Measurements from ENCODE around the gene NEO1. TPM values are rescaled to one million over a fixed set of nuclear protein-coding genes. Genes with fewer than 3 reads are reported as not detected.

The NEO1 gene
- polyA plus RNA-seq, 1 donor (not counting 4 experiments of a cell fraction or from before 2014, with no cell fraction given), result 4.4 TPM

DNA sequence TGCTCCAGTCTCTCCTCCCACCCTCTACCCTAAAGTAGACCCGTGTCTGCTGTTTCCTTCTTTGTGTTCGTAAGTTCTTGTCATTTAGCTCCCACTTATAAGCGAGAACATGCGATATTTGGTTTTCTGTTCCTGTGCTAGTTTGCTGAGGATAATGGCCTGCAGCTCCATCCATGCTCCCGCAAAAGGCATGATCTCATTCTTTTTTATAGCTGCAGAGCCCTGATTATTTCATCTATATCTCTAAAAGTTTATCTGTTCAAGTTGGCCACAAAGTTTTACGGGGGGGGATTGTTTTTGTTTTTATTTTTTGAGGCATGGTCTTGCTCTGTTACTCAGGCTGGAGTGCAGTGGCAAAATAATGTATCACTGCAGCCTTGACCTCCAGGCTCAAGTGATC lies 4.4 kb upstream of the NEO1 start:
- no peaks in the 10 kb centered on the region for H3K9me1 ChIP-seq (ENCODE audit: control insufficient read depth, extremely low read depth, insufficient read depth, low read length)
- H3K4me3 ChIP-seq (ENCODE audit: control insufficient read depth in 2 of 3, extremely low read depth in 1 of 3, insufficient read depth in 2 of 3, low read depth in 1 of 3, low read length in 3 of 3), result no peak overlapping the region
- H3K36me3 ChIP-seq (ENCODE audit: control insufficient read depth in 2 of 2, extremely low read depth in 1 of 2, insufficient read depth in 2 of 2, low read length in 2 of 2), result no peaks in the 10 kb centered on the region
- FAIRE-seq, result no peak
- no peaks in the 10 kb centered on the region for H3K79me2 ChIP-seq (ENCODE audit: control insufficient read depth, insufficient read depth, low read length)
- DNase-seq (ENCODE audit: low read depth, low spot score), result no peak
- dilution Hi-C loops (cut with MboI; ENCODE audit: extremely low pct_ligation_motif_present, low sequenced_read_pairs), result no loop called here
- no peak overlapping the region for H3K27ac ChIP-seq (ENCODE audit: control insufficient read depth, insufficient read depth, low read length)
- peaks cover 7% of the 10 kb centered on the region for H3K27me3 ChIP-seq (ENCODE audit: control insufficient read depth, extremely low read depth, insufficient read depth, low read length)
- TF ChIP-seq EZH2 (IDR thresholded peaks at IDR 0.05; ENCODE audit: low read length), result no peak
- TF ChIP-seq, protein P1, sequence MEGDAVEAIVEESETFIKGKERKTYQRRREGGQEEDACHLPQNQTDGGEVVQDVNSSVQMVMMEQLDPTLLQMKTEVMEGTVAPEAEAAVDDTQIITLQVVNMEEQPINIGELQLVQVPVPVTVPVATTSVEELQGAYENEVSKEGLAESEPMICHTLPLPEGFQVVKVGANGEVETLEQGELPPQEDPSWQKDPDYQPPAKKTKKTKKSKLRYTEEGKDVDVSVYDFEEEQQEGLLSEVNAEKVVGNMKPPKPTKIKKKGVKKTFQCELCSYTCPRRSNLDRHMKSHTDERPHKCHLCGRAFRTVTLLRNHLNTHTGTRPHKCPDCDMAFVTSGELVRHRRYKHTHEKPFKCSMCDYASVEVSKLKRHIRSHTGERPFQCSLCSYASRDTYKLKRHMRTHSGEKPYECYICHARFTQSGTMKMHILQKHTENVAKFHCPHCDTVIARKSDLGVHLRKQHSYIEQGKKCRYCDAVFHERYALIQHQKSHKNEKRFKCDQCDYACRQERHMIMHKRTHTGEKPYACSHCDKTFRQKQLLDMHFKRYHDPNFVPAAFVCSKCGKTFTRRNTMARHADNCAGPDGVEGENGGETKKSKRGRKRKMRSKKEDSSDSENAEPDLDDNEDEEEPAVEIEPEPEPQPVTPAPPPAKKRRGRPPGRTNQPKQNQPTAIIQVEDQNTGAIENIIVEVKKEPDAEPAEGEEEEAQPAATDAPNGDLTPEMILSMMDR (optimal IDR thresholded peaks at IDR 0.05 in 1 of 3, IDR thresholded peaks at IDR 0.05 in 1 of 3, conservative IDR thresholded peaks at IDR 0.05 in 1 of 3; ENCODE audit: extremely low read depth in 1 of 3, insufficient read depth in 2 of 3, low read length in 3 of 3), result no peak
- no peaks in the 10 kb centered on the region for H4K20me1 ChIP-seq (ENCODE audit: control insufficient read depth, extremely low read depth, insufficient read depth, low read length)
- H3K9ac ChIP-seq (ENCODE audit: control insufficient read depth, extremely low read depth, insufficient read depth, low read length), result no peak overlapping the region
- no peaks in the 10 kb centered on the region for H3K9me3 ChIP-seq (ENCODE audit: control insufficient read depth, low read depth, low read length)
- H3K4me2 ChIP-seq (ENCODE audit: control insufficient read depth, extremely low read depth, insufficient read depth, low read depth, low read length), result no peak overlapping the region
- H3K4me1 ChIP-seq (ENCODE audit: control insufficient read depth, extremely low read depth, insufficient read depth, low read length), result no peaks in the 10 kb centered on the region
- no peak overlapping the region for H2AFZ ChIP-seq (ENCODE audit: control insufficient read depth, low read length)

DNA sequence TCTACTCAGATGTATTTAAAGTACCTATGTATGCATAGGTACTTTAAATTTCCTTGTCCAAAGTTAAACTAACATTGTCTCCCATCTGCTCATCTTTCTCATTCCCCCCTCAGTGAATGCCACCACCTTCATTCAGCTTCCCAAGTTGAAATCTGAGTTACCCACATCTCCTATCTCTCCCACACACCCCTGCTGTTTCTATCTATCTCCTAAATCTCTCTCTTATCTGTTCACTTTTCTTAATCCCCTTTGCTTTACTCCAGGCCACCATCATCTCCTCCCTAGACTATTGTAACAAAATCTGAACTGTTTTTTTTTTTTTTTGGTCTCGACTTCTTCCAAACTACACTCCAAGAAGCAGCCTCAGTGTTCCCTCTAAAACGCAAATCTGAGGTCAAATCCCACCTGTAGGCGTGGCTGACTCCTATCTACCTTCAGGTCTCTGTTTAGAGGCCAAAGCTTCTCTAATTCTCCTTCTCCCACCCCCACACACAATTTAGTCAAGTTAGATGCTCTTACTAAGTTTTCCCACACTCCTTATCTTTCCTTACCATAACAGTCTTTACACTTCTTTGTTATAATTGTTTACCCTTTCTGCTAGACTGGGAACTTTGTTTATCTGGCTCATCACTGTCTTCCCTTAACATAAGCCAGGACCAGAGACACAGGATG lies 3.5 kb upstream of the NEO1 start:
- Histone ChIP-seq H3K9me1 (ENCODE audit: control insufficient read depth, extremely low read depth, insufficient read depth, low read length) (no peaks in the 10 kb centered on the region), H3K79me2 (ENCODE audit: control insufficient read depth, insufficient read depth, low read length) (no peaks in the 10 kb centered on the region), H3K4me2 (ENCODE audit: control insufficient read depth, extremely low read depth, insufficient read depth, low read depth, low read length) (no peak overlapping the region), H3K9ac (ENCODE audit: control insufficient read depth, extremely low read depth, insufficient read depth, low read length) (no peak overlapping the region), H4K20me1 (ENCODE audit: control insufficient read depth, extremely low read depth, insufficient read depth, low read length) (no peaks in the 10 kb centered on the region), H2AFZ (ENCODE audit: control insufficient read depth, low read length) (no peak overlapping the region), H3K4me1 (ENCODE audit: control insufficient read depth, extremely low read depth, insufficient read depth, low read length) (peaks cover 8% of the 10 kb centered on the region), H3K9me3 (ENCODE audit: control insufficient read depth, low read depth, low read length) (no peaks in the 10 kb centered on the region), H3K36me3 (ENCODE audit: control insufficient read depth in 2 of 2, extremely low read depth in 1 of 2, insufficient read depth in 2 of 2, low read length in 2 of 2) (no peaks in the 10 kb centered on the region), H3K27ac (ENCODE audit: control insufficient read depth, insufficient read depth, low read length) (no peak overlapping the region), H3K4me3 (ENCODE audit: control insufficient read depth in 2 of 3, extremely low read depth in 1 of 3, insufficient read depth in 2 of 3, low read depth in 1 of 3, low read length in 3 of 3) (no peak overlapping the region), H3K27me3 (ENCODE audit: control insufficient read depth, extremely low read depth, insufficient read depth, low read length) (peaks cover 7% of the 10 kb centered on the region)
- no peak for DNase-seq (ENCODE audit: low read depth, low spot score)
- TF ChIP-seq, protein P1 (optimal IDR thresholded peaks at IDR 0.05 in 1 of 3, IDR thresholded peaks at IDR 0.05 in 1 of 3, conservative IDR thresholded peaks at IDR 0.05 in 1 of 3; ENCODE audit: extremely low read depth in 1 of 3, insufficient read depth in 2 of 3, low read length in 3 of 3), result no peak
- TF ChIP-seq EZH2 (IDR thresholded peaks at IDR 0.05; ENCODE audit: low read length), result no peak
- no peak for FAIRE-seq
- dilution Hi-C loops (cut with MboI; ENCODE audit: extremely low pct_ligation_motif_present, low sequenced_read_pairs), result no loop called here

Data from keratinocyte (primary cell).